Astrocyte of the cerebellum (primary cell): ENCODE results near the gene RNASET2.

ENCODE experiments used
- DNase-seq: peaks from one replicate; pipeline ENCODE4 v3.0.0-alpha.2; 2011; ENCODE audit warnings: low read depth
- H3K4me3 ChIP-seq: 2 replicates; pipeline ENCODE4 v1.5.1; 2011; ENCODE audit warnings: mild to moderate bottlenecking, low read depth, low read length, moderate library complexity
- in situ Hi-C: cut with HindIII; loops from 2 replicates; pipeline ENCODE4 v1.10.0; 2017; ENCODE audit warnings: low sequenced_read_pairs
- TF ChIP-seq, protein P1 (sequence below): IDR thresholded peaks from 2 replicates; pipeline ENCODE4 v1.5.1; 2012; ENCODE audit warnings: low read length, low read depth, moderate library complexity, mild to moderate bottlenecking; ENCODE audit errors: missing control alignments

RNASET2 gene

DNA sequence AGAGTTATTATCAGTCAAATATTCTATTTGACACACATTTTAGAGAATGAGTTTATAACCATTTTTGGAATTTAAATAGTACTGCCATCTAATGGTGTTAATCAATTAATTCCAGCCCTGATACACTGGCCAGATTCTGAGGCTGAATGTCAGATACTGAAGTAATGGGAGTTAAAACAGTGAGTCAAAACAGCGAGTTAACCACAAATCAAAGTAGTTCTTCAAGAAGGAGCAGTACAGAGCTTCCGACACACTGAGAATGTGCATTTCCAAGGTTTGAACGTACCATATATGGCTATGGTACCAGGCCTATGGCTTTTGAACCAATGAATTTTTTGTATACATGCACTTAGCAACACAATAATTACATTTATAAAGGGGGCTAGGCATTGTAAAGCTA is 31.6 kb upstream of the RNASET2 start:
- no peak overlapping the region for H3K4me3 ChIP-seq
- in situ Hi-C loops, result no loop called here
- TF ChIP-seq, protein P1, sequence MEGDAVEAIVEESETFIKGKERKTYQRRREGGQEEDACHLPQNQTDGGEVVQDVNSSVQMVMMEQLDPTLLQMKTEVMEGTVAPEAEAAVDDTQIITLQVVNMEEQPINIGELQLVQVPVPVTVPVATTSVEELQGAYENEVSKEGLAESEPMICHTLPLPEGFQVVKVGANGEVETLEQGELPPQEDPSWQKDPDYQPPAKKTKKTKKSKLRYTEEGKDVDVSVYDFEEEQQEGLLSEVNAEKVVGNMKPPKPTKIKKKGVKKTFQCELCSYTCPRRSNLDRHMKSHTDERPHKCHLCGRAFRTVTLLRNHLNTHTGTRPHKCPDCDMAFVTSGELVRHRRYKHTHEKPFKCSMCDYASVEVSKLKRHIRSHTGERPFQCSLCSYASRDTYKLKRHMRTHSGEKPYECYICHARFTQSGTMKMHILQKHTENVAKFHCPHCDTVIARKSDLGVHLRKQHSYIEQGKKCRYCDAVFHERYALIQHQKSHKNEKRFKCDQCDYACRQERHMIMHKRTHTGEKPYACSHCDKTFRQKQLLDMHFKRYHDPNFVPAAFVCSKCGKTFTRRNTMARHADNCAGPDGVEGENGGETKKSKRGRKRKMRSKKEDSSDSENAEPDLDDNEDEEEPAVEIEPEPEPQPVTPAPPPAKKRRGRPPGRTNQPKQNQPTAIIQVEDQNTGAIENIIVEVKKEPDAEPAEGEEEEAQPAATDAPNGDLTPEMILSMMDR, result no peak
- no peak for DNase-seq

DNA sequence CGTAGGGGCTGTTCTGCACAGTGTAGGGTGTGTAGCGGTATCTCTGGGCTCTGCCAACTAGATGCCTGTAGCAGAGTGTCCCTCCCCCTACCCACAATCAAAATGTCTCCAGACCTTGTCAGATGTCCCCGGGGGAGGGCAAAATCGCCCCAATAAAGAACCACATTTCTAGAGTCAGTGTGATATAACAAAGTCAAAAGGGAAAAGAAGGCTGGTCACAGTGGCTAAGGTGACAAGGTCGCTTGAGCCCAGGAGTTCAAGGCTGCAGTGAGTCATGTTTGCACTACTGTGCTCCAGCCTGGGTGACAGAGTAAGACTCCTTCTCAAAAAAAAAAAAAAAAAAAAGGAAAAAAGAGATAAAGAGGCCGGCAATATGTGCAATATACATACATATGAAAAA is 31.1 kb upstream of the RNASET2 start:
- in situ Hi-C loops, result no loop called here
- H3K4me3 ChIP-seq, result no peak overlapping the region
- no peak for DNase-seq
- TF ChIP-seq, protein P1, result no peak

DNA sequence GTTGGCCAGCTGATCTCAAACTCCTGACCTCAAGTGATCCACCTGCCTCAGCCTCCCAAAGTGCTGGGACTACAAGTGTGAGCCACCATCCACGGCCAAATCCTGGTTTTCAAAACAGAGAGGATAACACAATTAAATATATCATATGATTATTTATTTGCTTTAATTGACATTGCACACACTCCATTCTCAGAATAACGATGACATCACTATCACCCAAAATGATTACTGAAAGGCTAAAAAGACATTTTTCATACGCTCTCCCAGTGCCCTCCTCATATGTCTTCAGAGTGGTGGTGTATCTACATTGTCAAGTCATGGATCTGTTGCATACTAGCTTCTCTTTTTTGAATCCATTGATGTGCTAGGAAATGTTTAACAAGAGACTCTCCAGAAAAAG is 24.4 kb upstream of the RNASET2 start:
- H3K4me3 ChIP-seq, result no peak overlapping the region
- TF ChIP-seq, protein P1, result no peak
- no peak for DNase-seq
- in situ Hi-C loops, result no loop called here

DNA sequence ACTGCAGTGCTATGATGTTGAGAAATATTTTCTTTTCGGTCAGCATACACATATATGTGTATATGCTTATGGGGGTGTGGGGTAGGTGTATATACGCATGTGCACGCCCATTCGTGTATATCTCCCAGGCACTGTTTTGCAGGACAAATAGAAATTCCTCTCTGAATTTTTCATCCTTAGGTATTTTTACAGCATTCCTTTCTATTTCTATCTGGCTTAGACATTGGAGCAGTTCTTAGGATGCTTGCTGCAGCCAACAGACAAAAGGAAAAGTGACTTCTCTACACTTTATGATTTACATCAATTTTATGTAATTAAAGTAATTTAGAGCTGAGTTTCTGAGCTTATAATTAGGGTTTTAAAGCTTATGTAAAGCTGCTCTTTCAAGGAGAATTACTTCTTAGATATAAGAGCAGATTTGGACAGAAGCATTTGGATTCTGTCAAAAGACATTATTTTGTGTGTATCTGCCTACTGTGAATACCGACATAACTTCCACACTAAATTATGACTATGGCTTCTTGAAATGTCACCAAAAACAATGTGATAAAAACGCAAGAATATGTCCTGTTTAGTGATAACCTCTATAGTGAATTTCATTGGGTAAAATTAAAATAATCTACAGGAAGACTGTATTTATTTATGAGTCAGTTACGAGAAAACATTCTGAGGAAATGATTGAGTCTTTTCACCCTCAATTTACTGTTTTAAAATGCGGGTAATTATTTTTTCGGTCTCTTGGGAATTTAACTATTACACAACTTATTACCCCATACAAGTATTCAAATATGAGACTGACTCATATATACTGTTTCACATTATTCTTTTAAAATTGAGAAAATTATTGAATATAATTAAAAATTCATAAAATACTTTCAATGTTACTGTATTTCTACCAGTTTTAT is 21.5 kb upstream of the RNASET2 start:
- in situ Hi-C loops, result no loop called here
- H3K4me3 ChIP-seq, result no peak overlapping the region
- TF ChIP-seq, protein P1, result no peak
- DNase-seq, result no peak

DNA sequence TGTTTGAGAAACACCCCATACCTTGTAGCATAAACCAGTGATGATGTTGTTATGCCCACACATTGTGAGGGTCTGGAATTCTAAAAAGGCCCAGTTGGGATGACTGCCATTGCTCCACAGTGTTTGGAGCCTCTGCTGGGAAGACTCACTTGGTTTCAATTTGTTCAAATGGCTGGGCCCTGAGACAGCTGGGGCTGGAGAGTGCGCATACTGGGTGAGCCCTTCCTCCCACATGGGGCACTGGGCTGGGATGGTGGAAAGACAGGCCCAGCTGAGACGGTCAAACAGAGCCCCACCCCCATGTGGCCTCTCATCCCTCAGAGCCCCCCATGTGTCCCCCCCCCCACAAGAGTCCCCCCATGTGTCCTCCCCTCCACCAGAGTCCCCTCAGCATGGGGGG is 20.3 kb upstream of the RNASET2 start:
- TF ChIP-seq, protein P1, result no peak
- in situ Hi-C loops, result no loop called here
- no peak overlapping the region for H3K4me3 ChIP-seq
- no peak for DNase-seq

DNA sequence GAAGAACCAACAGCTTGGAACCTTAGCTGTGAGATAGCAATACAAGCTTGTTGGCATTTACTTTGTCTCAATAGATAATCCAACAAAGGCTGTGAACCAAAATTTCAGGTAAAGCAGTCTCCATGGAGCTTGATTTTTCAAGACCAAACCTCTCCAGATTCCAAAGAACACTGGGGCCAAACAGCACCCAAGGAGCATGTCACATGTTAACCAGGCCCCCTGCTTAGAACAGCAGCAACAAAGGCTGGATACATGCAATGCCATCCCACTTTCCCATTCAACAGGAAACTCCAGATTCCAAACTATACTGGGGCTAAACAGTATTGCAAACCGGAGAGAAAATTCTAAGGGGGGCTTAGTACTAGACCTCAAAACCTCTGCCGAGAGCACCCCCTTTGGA is 15.8 kb upstream of the RNASET2 start:
- TF ChIP-seq, protein P1, result no peak
- in situ Hi-C loops, result no loop called here
- no peak for DNase-seq
- no peak overlapping the region for H3K4me3 ChIP-seq
